Parathyroid adenoma (tissue), 2 donors: ENCODE results near the gene UBAP2L.
"Not testable (repeated sequence)": the region's sequence is repeated elsewhere in the genome, so short reads cannot be mapped to it uniquely, and the experiment has no call there.

Source experiments
- H2AFZ ChIP-seq: fragments of 300-600 bp; sonication (generic); one replicate; pipeline ENCODE4 v1.7.0; 2017; ENCODE audit warnings: antibody characterized with exemption, mild to moderate bottlenecking
- H3K27ac ChIP-seq: fragments of 300-600 bp; sonication (generic); one replicate; pipeline ENCODE4 v1.7.0; 2017
- H3K27me3 ChIP-seq: fragments of 300-600 bp; sonication (generic); one replicate; pipeline ENCODE4 v1.7.0; 2017; ENCODE audit warnings: low read length; ENCODE audit not compliant: control insufficient read depth, insufficient read depth
- H3K36me3 ChIP-seq: fragments of 300-600 bp; sonication (generic); one replicate; pipeline ENCODE4 v1.7.0; 2017; ENCODE audit warnings: low read length; ENCODE audit not compliant: control insufficient read depth, insufficient read depth
- H3K4me1 ChIP-seq: fragments of 300-600 bp; sonication (generic); one replicate; pipeline ENCODE4 v1.7.0; 2017; ENCODE audit warnings: control low read depth
- H3K4me2 ChIP-seq: fragments of 300-600 bp; sonication (generic); one replicate; pipeline ENCODE4 v1.7.0; 2017; ENCODE audit warnings: low read length
- H3K4me3 ChIP-seq: fragments of 300-600 bp; sonication (generic); one replicate; pipeline ENCODE4 v1.7.0; 2017; ENCODE audit warnings: low read depth, low read length
- H3K79me2 ChIP-seq: fragments of 300-600 bp; sonication (generic); one replicate; pipeline ENCODE4 v1.7.0; 2017; ENCODE audit warnings: control low read depth
- H3K9ac ChIP-seq: fragments of 300-600 bp; sonication (generic); one replicate; pipeline ENCODE4 v1.7.0; 2017; ENCODE audit warnings: mild to moderate bottlenecking
- H3K9me3 ChIP-seq: fragments of 300-600 bp; sonication (generic); one replicate; pipeline ENCODE4 v1.7.0; 2017; ENCODE audit warnings: low read length; ENCODE audit not compliant: control insufficient read depth
- CTCF ChIP-seq: fragments of 300-600 bp; sonication (generic); IDR thresholded peaks from one replicate; pipeline ENCODE4 v1.7.0; 2017; ENCODE audit warnings: antibody characterized with exemption, mild to moderate bottlenecking
- donor health status: primary hyperparathyroidism.

UBAP2L gene

DNA sequence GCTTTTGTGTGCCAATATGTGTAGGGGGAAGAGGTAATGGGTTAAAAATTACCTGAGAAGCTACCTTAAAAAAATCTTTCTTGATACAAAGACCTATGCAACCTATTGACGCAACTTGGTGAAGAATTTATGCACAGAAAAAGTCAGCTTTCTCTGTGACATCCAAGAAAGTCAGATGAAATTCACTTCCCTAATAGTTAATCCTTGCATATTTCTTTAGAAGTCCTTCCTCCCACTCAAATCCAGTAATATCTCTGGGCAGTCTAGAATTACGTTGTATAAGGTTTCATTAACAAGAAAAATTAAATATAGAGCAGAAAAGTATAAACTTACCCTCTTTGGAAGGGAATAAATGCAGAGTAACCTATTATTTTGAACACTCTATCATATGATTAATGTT lies 2.9 kb downstream of the UBAP2L start:
- Histone ChIP-seq H3K4me2 (no peak overlapping the region), H3K9ac (no peak overlapping the region), H3K4me3 (no peak overlapping the region), H3K27me3 (no peaks in the 10 kb centered on the region), H2AFZ (no peak overlapping the region), H3K27ac (no peak overlapping the region), H3K9me3 (no peaks in the 10 kb centered on the region), H3K36me3 (no peaks in the 10 kb centered on the region), H3K79me2 (peaks cover 25% of the 10 kb centered on the region), H3K4me1 (peaks cover 7% of the 10 kb centered on the region)
- no peak for TF ChIP-seq CTCF

- H2AFZ ChIP-seq = no peak overlapping the region
- H3K9ac ChIP-seq = no peak overlapping the region
Measured at GRCh38 chr1:154225370-154225769, 4.6 kb downstream of the UBAP2L start.

GRCh38 chr1:154231112-154231511 lies 10.4 kb downstream of the UBAP2L start:
- H3K4me2 ChIP-seq, H3K9me3 ChIP-seq, H2AFZ ChIP-seq, H3K9ac ChIP-seq, H3K36me3 ChIP-seq, H3K27ac ChIP-seq, H3K4me3 ChIP-seq, H3K27me3 ChIP-seq, H3K4me1 ChIP-seq: not testable (repeated sequence)
- peaks cover 26% of the 10 kb centered on the region for H3K79me2 ChIP-seq

More at GRCh38 chr1:154225370-154225769, 4.6 kb downstream of the UBAP2L start:
- no peak overlapping the region for H3K27ac ChIP-seq
- no peaks in the 10 kb centered on the region for H3K9me3 ChIP-seq
- no peaks in the 10 kb centered on the region for H3K27me3 ChIP-seq
- no peaks in the 10 kb centered on the region for H3K36me3 ChIP-seq
- peaks cover 4% of the 10 kb centered on the region for H3K4me1 ChIP-seq
- peaks cover 12% of the 10 kb centered on the region for H3K79me2 ChIP-seq
- H3K4me3 ChIP-seq = no peak overlapping the region
- TF ChIP-seq CTCF = no peak
- H3K4me2 ChIP-seq = no peak overlapping the region

DNA sequence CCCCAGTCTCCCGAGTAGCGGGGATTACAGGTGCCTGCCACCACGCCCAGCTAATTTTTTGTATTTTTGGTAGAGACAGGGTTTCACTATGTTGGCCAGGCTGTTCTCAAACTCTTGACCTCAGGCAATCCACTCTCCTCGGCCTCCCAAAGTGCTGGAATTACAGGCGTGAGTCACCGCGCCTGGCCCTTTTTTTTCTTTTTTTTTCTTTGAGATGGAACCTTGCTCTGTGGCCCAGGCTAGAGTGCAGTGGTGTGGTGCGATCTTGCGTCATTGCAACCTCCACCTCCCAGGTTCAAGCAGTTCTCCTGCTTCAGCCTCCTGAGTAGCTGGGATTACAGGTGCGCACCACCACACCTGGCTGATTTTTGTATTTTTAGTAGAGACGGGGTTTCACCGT lies 12.4 kb downstream of the UBAP2L start:
- H3K9ac ChIP-seq, H3K4me1 ChIP-seq, H3K27me3 ChIP-seq, H3K4me3 ChIP-seq, H3K9me3 ChIP-seq, H3K36me3 ChIP-seq, H3K27ac ChIP-seq, H2AFZ ChIP-seq, H3K4me2 ChIP-seq: not testable (repeated sequence)
- H3K79me2 ChIP-seq = peaks cover 31% of the 10 kb centered on the region

DNA sequence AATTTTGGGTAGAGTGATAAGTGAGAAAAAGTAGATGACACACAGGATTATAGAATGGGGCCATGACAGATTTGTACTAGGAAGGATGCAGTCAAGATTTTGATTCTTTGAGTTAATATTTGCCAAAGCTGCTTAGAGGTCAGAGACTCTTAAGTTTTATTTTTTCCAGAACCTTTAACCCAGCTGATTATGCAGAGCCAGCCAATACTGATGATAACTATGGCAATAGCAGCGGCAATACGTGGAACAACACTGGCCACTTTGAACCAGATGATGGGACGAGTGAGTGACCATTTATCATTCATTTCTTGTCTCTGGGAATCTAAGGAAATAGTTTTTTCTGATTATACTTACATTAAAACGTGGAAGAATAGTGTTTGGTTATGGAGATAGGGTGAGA lies 16.1 kb downstream of the UBAP2L start:
- no peaks in the 10 kb centered on the region for H3K4me1 ChIP-seq
- peaks cover 26% of the 10 kb centered on the region for H3K79me2 ChIP-seq
- H3K27me3 ChIP-seq = no peaks in the 10 kb centered on the region
- H3K9ac ChIP-seq = no peak overlapping the region
- no peak overlapping the region for H2AFZ ChIP-seq
- no peak overlapping the region for H3K4me3 ChIP-seq
- H3K36me3 ChIP-seq = no peaks in the 10 kb centered on the region
- H3K9me3 ChIP-seq = no peaks in the 10 kb centered on the region
- no peak for TF ChIP-seq CTCF
- H3K27ac ChIP-seq = no peak overlapping the region
- no peak overlapping the region for H3K4me2 ChIP-seq

DNA sequence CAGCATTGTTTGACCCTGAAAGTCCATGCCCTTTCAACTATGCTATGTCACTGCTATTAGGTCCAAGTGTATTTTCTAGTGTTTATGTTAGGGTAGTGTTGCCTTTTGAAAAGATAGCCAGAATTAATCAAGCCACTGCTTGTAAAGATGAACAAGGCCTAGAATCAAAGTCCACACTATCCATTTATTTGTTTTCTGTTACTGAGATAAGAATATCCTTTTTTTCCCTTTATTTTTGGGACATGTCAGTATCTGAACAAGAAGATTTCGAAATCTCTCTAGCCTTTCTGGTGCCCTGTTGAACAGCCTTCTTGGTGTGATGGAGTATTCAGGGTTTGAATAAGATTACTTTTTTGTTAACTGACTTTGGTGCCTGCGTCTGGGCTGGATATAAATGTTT lies 16.7 kb downstream of the UBAP2L start:
- no peaks in the 10 kb centered on the region for H3K36me3 ChIP-seq
- no peak overlapping the region for H3K9ac ChIP-seq
- H3K4me2 ChIP-seq = no peak overlapping the region
- no peak for TF ChIP-seq CTCF
- no peaks in the 10 kb centered on the region for H3K27me3 ChIP-seq
- no peak overlapping the region for H2AFZ ChIP-seq
- no peak overlapping the region for H3K4me3 ChIP-seq
- no peak overlapping the region for H3K27ac ChIP-seq
- no peaks in the 10 kb centered on the region for H3K4me1 ChIP-seq
- H3K9me3 ChIP-seq = no peaks in the 10 kb centered on the region
- H3K79me2 ChIP-seq = peaks cover 26% of the 10 kb centered on the region
